Transverse colon (tissue), 4 donors: ENCODE measurements around the gene KRCC1. TPM values are rescaled to one million over a fixed set of nuclear protein-coding genes. Genes with fewer than 3 reads are reported as not detected.

Source experiments
- DNase-seq: peaks from one replicate; pipeline ENCODE4 v3.0.0-alpha.2; 2019
- H3K27ac ChIP-seq, 4 donors: fragments of 200-600 bp; sonication (generic); 2 replicates each; pipeline ENCODE4 v1.5.1; 2016 to 2018; ENCODE audit warnings: inconsistent platforms in 4 of 4
- H3K27me3 ChIP-seq: fragments of 200-600 bp; sonication (generic); 2 replicates; pipeline ENCODE4 v1.5.1; 2017; ENCODE audit warnings: inconsistent platforms
- H3K36me3 ChIP-seq, 4 donors: fragments of 200-600 bp; sonication (generic); 2 replicates each; pipeline ENCODE4 v1.5.1; 2017 to 2019; ENCODE audit warnings: inconsistent platforms in 4 of 4
- H3K4me1 ChIP-seq, 4 donors: fragments of 200-600 bp; sonication (generic); 2 replicates each; pipeline ENCODE4 v1.5.1; 2017 to 2020; ENCODE audit warnings: inconsistent platforms in 4 of 4
- H3K4me3 ChIP-seq, 4 donors: fragments of 200-600 bp; sonication (generic); 1 replicate in 1 of 4; 2 replicates in 3 of 4; pipeline versions ENCODE4 v1.5.1 to v1.6.1; 2017 to 2019; ENCODE audit warnings: inconsistent platforms in 4 of 4
- H3K9me3 ChIP-seq, 2 donors: fragments of 200-600 bp; sonication (generic); 2 replicates each; pipeline ENCODE4 v1.5.1; 2017 to 2019; ENCODE audit warnings: inconsistent platforms in 2 of 2
- CTCF ChIP-seq, 5 experiments: fragments of 200-600 bp in 3 of 5; fragments of 450-650 bp in 2 of 5; sonication (generic) in 3 of 5; IDR thresholded peaks; 1 replicate in 2 of 5; 2 replicates in 3 of 5; pipeline ENCODE4 v1.5.1; 2016 to 2017; ENCODE audit warnings: antibody characterized with exemption in 5 of 5, inconsistent platforms in 3 of 5, mild to moderate bottlenecking in 2 of 5, moderate library complexity in 1 of 5
- EP300 ChIP-seq: sonication (generic); formaldehyde crosslinking; IDR thresholded peaks from one replicate; pipeline ENCODE4 v1.6.1; 2017; ENCODE audit warnings: antibody characterized with exemption, low read depth
- POLR2A ChIP-seq: fragments of 450-650 bp; IDR thresholded peaks from one replicate; pipeline ENCODE4 v1.6.1; 2016; ENCODE audit warnings: antibody characterized with exemption, mild to moderate bottlenecking, moderate library complexity
- POLR2AphosphoS5 ChIP-seq, 3 donors: sonication (generic); formaldehyde crosslinking; IDR thresholded peaks; one replicate each; pipeline ENCODE4 v1.6.1; 2016; ENCODE audit warnings: antibody characterized with exemption in 3 of 3
- WGBS, 2 donors: methylation state at CpG; one replicate each; pipeline ENCODE4 v1.1.5; 2018; ENCODE audit warnings: low coverage in 1 of 2; 5-methylcytosine and 5-hydroxymethylcytosine counted together
- in situ Hi-C, 4 donors: fragments of 200-750 bp; cut with MboI; loops; one replicate each; pipeline versions ENCODE4 v1.15.0 to v1.15.1; 2017; ENCODE audit warnings: low sequenced_read_pairs in 3 of 4, low pct_ligation_motif_present in 1 of 4, low pct_unique_long_range_greater_than_20kb in 1 of 4
- intact Hi-C: fragments of 100-400 bp; cut with DNase I; formaldehyde crosslinking; loops from one replicate; pipeline ENCODE4 v1.15.1; 2023; ENCODE audit warnings: low total_unique reads
- total RNA-seq, 4 donors: library from RNA; depleted of rRNA; stranded (reverse); fragments of >200 nt; gene quantifications; one replicate each; pipeline ENCODE4 v1.1.0, GENCODE V29; 2016

The KRCC1 gene
- total RNA-seq, 4 donors from 2014 or later, result 12.3 to 40.6 (median 27.6) TPM

- no peak overlapping the region for H3K27ac ChIP-seq
- no peak for TF ChIP-seq POLR2AphosphoS5 (IDR thresholded peaks at IDR 0.05)
- TF ChIP-seq EP300, result no peak
- TF ChIP-seq POLR2A, result no peak
- no peak for TF ChIP-seq CTCF (IDR thresholded peaks at IDR 0.05)
- intact Hi-C loops (no loop called here), in situ Hi-C loops (no loop called here)
- H3K9me3 ChIP-seq, result no peaks in the 10 kb centered on the region
- no peaks in the 10 kb centered on the region for H3K36me3 ChIP-seq
- peaks cover 0 to 3% (median 0%) of the 10 kb centered on the region in 4 donors for H3K4me1 ChIP-seq
- H3K4me3 ChIP-seq, result no peak overlapping the region
- H3K27me3 ChIP-seq, result no peaks in the 10 kb centered on the region
- DNase-seq, result no peak
- WGBS, 2 donors, result 97 to 100% methylated on average over 1 to 2 of the region's 2 CpGs
Observed at GRCh38 chr2:88085099-88085498, 29.5 kb upstream of the KRCC1 start.

- intact Hi-C loops (no loop called here), in situ Hi-C loops (no loop called here)
- H3K4me1 ChIP-seq, result peaks cover 0 to 7% (median 2%) of the 10 kb centered on the region in 4 donors
- no peak for TF ChIP-seq POLR2A
- no peak for TF ChIP-seq POLR2AphosphoS5 (IDR thresholded peaks at IDR 0.05)
- TF ChIP-seq EP300, result no peak
- TF ChIP-seq CTCF (IDR thresholded peaks at IDR 0.05), result no peak
- no peaks in the 10 kb centered on the region for H3K27me3 ChIP-seq
- WGBS, 2 donors, result 60 to 94% methylated on average over 1 of the region's 1 CpG
- no peak for DNase-seq
- H3K4me3 ChIP-seq, result no peak overlapping the region
- no peak overlapping the region for H3K27ac ChIP-seq
- H3K9me3 ChIP-seq, result no peaks in the 10 kb centered on the region
- no peaks in the 10 kb centered on the region for H3K36me3 ChIP-seq
Observed at GRCh38 chr2:88082781-88083180, 27.2 kb upstream of the KRCC1 start.

GRCh38 chr2:88081924-88082608 lies 26.5 kb upstream of the KRCC1 start:
- H3K27ac ChIP-seq, result no peak overlapping the region
- in situ Hi-C loops, result no loop called here

GRCh38 chr2:88080545-88080944 lies 25.0 kb upstream of the KRCC1 start:
- in situ Hi-C loops, result no loop called here

More at GRCh38 chr2:88081924-88082608, 26.5 kb upstream of the KRCC1 start:
- no peak for TF ChIP-seq POLR2AphosphoS5 (IDR thresholded peaks at IDR 0.05)
- TF ChIP-seq EP300, result no peak
- TF ChIP-seq CTCF (IDR thresholded peaks at IDR 0.05), result no peak
- no peak for TF ChIP-seq POLR2A
- intact Hi-C loops, result no loop called here
- no peaks in the 10 kb centered on the region for H3K27me3 ChIP-seq
- H3K4me1 ChIP-seq, result peaks cover 0 to 7% (median 2%) of the 10 kb centered on the region in 4 donors
- no peak for DNase-seq
- no peaks in the 10 kb centered on the region for H3K36me3 ChIP-seq
- no peak overlapping the region for H3K4me3 ChIP-seq
- 71 to 75% methylated on average over 1 to 4 of the region's 4 CpGs for WGBS, 2 donors
- no peaks in the 10 kb centered on the region for H3K9me3 ChIP-seq

More at GRCh38 chr2:88080545-88080944, 25.0 kb upstream of the KRCC1 start:
- H3K36me3 ChIP-seq, result no peaks in the 10 kb centered on the region
- no peak for DNase-seq
- no peaks in the 10 kb centered on the region for H3K9me3 ChIP-seq
- H3K4me3 ChIP-seq, result no peak overlapping the region
- intact Hi-C loops, result no loop called here
- WGBS, 2 donors, result 67 to 81% methylated on average over 1 to 2 of the region's 2 CpGs
- H3K27me3 ChIP-seq, result no peaks in the 10 kb centered on the region
- peaks cover 0 to 7% (median 2%) of the 10 kb centered on the region in 4 donors for H3K4me1 ChIP-seq
- no peak for TF ChIP-seq POLR2AphosphoS5 (IDR thresholded peaks at IDR 0.05)
- no peak for TF ChIP-seq EP300
- TF ChIP-seq POLR2A, result no peak
- no peak for TF ChIP-seq CTCF (IDR thresholded peaks at IDR 0.05)
- no peak overlapping the region for H3K27ac ChIP-seq
